ELR (cell line): ENCODE measurements around the gene ACHE.
A peak's percentile ranks its signal among the peaks of the same experiment; 100 is the strongest.

ENCODE experiments used
- DNase-seq: peaks from one replicate; pipeline ENCODE4 v3.0.0-alpha.2; 2015; ENCODE audit warnings: low read depth

The ACHE gene

DNA sequence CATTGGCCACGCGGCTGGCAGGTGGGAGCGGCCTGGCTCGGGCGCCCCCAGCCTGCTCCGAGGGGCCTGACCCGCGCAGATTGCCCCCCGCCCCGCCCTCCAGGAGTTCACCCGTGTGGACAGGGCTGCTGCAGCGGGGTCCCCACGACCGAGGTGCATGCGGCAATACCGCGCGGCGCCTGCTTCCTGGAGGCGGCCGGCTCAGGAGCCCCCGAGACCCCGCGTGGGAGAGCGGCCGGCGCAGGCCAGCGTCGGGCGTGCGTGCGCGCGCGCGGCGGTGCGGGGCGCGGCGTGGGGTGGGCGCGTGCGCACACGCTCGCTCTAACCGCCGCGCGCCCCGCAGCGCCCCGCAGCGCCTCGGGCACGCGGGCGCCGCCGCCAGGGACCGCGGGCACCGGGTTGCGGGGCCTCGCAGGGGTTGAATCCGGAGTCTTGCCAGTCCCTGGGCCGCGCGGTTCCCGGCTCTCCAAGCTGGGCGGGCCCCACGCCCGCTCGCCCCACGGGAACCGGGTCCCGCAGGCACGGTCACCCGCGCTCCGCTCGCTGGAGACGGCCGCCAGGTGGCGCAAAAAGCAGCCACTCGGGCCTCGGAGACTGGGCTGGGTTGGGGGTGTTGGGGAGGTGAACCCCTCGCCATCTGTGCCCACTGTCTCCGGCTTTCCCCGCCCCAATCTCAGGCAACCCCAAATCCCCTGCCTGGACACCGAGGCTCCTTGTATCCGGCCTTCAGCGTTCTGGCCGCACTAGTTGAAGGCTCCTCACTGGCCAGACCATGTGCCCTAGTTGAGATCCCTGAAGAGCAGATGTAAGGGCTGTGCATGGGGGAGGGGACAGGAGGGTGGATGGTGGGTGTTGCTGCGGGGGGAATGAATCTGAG is 1.3 kb upstream of the ACHE start:
- peak; percentile 35 for DNase-seq

GRCh38 chr7:100895956-100896731 is 456 bp upstream of the ACHE start:
- DNase-seq, result no peak

DNA sequence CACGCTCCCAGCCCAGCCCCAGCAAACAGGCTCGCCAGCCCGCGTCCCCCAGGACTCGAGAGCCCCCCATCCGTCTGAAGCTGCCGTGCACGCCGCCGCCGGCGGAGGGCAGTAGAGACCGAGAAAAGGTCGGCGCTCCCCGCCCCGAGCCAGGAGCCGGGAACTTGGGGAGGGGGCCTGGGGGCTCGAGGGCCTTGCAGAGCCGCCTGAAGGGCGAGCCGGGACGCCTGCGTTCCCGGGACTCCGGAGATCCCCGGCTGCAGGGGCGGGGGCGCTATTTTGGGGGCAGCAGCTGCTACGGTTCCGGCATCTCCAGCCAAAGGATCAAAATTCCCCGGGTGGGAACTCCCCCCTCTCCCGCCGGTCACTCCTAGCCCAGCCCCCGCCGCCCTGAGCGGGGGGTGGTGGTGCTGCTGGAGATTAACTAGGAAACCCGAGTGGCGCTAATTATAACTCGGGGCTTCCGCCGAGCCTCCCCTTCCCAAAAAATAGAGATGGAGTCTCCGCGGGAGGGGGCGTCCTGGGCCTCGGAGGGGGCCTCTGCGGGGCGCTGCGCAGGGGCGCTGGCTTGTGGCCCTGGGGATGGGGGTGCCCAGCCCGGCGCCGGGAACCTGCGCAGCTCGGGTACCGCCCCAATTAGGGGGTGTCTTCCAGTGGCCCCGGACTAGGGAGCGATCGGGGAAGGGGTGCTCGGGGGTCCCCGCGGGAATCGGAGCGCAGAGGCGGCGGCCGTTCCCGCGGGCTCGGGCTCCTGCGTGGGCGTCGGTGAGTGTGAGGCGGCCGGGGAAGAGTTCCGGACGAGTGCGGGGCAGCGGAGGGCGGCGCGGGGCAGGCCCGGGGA is 608 bp downstream of the ACHE start:
- DNase-seq, result peak; percentile 32

GRCh38 chr7:100893910-100894721 is 1.6 kb downstream of the ACHE start:
- DNase-seq, result no peak

DNA sequence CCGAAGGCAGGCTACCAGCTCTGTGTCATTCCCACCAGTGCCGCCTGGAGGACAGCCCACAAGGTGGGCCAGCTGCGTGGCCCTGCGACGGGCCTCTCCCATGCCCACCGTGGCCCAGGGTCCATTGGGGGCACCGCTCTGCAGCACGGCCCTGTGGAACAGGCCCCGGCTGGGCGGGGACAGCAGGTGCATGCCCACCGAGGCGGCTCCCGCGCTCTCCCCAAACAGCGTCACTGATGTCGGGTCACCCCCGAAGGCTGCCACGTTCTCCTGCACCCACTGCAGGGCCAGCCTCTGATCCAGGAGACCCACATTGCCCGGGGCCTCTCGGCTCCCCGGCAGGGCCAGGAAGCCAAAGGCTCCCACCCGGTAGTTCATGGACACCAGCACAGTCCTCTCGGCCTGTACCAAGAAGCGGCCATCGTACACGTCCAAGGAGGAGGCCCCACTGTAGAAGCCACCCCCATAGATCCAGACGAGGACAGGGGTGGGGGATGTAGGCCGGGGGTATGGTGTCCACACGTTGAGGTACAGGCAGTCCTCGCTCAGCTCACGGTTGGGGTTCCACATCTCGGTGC is 2.3 kb downstream of the ACHE start:
- DNase-seq, result no peak

GRCh38 chr7:100892364-100893317 is 3.0 kb downstream of the ACHE start:
- DNase-seq, result no peak

DNA sequence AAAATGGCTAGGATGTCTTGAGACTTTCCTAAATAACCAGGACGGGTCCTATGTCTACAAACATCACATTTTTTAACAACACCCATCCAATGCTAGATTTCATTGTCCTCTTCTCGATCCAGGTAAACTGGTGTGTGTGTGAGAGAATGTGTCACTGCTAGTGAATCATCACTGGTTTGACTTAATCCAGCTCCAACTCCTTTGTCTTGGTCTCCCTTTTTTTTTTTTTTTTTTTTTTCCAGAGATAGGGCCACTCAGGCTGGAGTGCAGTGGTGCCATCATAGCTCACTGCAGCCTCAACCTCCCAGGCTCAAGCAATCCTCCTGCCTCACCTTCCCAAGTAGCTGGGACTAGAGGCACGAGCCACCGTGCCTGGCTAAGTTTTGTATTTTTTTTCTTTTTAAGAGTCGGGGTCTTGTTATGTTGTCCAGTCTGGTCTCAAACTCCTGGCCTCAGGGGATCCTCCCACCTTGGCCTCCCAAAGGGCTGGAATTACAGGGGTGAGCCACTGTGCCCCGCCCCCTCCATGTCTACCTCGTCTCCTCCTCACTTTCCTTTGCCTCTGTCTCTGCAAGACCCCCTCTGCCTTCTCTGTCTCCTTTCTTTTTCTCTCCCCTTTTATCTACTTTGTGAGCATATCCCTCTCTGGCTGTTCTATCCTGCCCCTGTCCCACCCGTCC is 4.0 kb downstream of the ACHE start:
- peak; percentile 68 for DNase-seq

DNA sequence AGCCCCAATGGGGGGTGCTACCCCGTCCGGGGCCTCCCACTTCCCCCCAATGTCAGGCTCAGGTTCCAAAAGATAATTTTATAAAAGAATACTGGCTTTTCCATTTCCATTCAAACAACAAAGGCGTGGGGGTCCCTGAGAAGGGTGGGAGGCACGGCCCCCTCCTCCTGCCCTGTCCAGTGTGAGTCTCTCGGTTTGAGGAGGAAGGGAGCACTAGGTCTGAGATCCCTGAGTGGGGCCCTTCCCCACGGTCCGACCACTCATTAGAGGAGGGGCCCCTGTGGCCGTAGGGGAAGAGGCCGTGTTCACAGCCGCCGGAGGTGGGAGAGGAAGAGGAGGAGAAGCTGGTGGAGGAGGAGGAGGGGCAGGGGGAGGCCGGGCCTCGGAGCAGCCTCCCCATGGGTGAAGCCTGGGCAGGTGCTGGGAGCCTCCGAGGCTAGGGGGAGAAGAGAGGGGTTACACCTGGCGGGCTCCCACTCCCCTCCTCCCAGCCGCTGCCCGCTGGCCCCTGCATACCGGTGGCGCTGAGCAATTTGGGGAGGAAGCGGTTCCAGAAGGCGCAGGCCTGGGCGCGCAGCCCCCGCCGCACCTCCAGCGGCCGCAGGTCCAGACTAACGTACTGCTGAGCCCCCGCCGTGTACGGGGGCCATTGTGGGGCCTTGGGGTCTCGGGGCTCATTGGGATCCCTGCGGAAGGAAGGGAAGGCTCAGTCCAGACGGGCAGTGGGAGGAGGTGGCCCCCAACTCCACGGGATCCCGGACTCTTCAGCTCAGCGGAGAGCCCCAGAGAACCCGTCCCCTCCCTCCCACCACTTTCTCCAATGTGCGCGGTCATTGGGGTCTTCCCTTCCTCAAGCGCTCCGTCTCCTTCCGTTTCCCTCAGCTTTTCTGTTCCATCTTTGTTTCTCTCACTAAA is 4.8 kb downstream of the ACHE start:
- DNase-seq, result no peak

DNA sequence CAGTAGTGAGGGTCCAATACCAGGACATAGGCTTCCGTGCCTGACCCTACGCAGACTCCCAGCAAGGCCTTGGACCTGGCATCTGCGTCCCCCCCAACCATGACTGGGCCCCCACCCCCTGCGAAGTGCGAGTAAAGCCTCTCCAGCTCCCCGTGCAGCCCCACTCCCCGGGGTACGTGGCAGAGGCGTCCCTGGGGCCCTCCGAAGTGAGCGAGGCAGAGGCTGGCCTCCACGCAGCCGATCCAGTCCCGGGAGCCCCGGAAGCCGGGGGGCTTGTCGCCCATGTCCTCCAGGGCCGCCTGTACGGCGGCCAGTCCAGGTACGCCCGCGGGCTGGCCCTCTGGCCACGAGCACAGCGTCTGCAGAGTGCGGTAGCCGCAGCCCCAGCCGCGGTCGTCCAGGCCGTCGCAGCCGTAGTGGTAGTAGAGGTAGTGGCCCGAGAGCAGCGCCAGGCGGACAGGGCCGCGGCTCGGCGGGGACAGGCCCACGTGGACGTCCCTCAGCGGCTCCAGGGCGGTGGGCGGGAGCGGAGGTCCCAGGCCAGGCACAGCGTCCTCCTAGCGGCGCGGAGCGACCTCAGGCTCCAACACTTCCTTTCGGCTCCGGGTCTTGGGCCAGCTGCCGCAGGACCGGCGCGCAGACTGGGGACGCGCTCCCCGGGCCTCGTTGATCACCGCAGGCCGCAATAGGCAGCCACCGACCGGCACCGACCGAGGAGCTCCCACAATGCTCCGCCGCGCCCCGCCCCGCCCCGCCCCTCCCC is 6.5 kb downstream of the ACHE start, which contains the start of gene UFSP1:
TSS of gene UFSP1 (minus strand) at position 728 of the 763 bp plus-strand sequence. CDS start at position 284, 444 bp downstream.
- DNase-seq, result no peak

DNA sequence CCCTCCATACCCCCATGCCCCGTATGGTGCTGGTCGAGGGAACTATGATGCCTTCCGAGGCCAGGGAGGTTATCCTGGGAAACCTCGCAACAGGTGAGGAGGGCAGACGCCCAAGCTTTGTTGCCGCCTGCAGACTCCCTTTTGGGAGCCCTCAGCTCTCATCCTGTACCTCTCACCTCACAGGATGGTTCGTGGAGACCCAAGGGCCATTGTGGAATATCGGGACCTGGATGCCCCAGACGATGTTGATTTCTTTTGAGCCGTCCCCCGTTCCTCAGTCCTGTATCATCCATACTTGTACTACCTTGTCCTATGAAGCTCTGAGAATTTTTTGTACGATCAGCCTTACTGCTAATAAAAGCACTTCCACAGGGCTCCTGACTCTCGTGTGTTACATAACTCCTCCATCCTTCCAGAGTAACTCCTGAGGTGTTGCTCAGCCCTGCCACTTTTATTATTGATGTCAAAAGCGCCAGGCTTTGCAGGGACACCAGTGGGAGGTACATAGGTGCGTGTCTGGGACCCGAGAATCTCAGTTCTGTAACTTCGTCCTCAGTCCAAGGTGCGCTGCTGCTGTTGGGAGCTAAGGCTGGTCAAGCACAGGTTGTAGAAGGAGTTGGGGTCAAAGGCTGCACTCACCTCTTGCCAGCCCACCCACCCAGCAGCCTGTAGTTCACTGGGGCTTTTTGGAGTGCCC is 7.2 kb downstream of the ACHE start:
- DNase-seq, result no peak

DNA sequence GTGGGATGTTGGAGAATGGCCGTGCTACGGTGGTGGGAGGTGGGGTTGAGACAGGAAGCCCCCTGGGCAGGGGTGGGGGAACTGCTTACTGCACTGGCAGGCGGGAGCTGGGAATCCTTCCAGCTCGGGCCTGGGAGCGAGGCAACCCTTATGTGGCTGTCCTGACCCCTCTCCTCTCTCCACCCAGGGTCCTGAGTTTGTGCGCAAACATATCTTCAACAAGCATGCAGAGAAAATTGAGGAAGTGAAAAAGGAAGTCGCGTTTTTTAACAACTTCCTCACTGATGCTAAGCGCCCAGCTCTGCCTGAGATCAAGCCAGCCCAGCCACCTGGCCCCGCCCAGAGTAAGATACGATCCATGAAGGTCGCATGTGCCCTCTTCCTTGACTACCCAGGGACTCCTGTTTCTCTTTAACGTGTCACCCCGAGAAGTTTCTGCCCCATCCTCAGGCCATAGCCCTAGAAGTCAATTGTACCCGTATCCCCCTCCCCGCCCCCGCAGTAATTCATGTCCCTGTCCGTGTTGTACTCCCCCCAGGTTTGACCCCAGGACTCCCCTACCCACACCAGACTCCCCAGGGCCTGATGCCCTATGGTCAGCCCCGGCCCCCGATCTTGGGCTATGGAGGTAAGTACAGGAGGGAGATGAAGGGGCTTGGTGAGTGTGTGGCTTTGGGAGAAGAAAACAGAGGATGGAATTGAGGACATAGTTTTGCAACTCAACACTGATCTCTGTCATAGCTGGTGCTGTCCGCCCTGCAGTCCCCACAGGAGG is 8.0 kb downstream of the ACHE start:
- no peak for DNase-seq

GRCh38 chr7:100886936-100887515 is 8.7 kb downstream of the ACHE start:
- no peak for DNase-seq

DNA sequence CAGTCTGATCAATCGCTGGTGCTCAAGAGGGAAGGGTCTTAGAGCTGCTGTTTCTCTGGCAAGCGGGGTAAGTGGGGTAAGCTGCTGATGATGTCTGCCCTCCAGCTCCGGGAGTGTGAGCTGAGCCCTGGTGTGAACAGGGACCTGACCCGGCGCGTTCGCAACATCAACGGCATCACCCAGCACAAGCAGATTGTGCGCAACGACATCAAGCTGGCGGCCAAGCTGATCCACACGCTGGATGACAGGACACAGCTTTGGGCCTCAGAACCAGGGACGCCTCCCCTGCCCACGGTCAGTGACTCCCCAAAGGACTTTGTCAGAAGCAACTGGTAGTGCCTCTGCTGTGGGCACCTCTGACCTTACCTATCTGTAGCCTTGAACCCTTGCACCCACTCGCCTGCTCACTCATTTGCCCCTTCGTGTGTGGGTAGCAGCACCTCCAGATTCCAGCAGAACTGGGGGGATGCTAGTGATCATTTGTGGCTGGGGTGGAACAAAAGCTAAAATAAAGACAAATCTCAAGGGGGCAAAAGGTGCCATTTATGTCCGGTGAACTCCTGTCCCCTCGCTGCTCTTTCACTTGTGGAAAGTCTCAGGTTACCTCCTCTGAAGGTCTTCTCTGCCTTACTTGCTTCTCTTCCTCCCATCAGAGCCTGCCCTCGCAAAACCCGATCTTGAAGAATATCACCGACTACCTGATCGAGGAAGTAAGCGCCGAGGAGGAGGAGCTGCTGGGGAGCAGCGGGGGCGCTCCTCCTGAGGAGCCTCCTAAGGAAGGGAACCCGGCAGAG is 9.3 kb downstream of the ACHE start:
- DNase-seq, result no peak

- DNase-seq, result no peak
Measured at GRCh38 chr7:100885440-100886141, 10.1 kb downstream of the ACHE start.
